ENCODE measurements around the gene SH3TC2.

GRCh38 chr5:148972396-148972795 lies 90.5 kb downstream of the SH3TC2 start:
- no peak for TF ChIP-seq YY1 (IDR thresholded peaks at IDR 0.05; ENCODE audit: insufficient read depth, insufficient read length)
- TF ChIP-seq ZNF274 (IDR thresholded peaks at IDR 0.05; ENCODE audit: low read depth, low read length) = no peak
- TF ChIP-seq SUZ12 (IDR thresholded peaks at IDR 0.05; ENCODE audit: extremely low read depth, insufficient read depth, insufficient read length) = no peak

All from NT2/D1 (cell line).